HG02610 (cell line): Measurements from ENCODE around the gene IZUMO1.
"Not testable (repeated sequence)": the region's sequence is repeated elsewhere in the genome, so short reads cannot be mapped to it uniquely, and the experiment has no call there.

Source experiments
- ATAC-seq: cut with Tn5 transposase; IDR thresholded peaks from one replicate; pipeline ENCODE4 v1.9.1; 2021; ENCODE audit warnings: mild to moderate bottlenecking, moderate library complexity; ENCODE audit not compliant: unreplicated experiment

Gene IZUMO1

GRCh38 chr19:48746738-48747575, at the start of gene IZUMO1:
Gene IZUMO1, minus strand, starts transcription at chr19:48746909. Its CDS starts 1,050 bp downstream, at chr19:48745859.
- ATAC-seq, result no peak

GRCh38 chr19:48795685-48796070, 49.0 kb upstream of the IZUMO1 start:
- no peak for ATAC-seq

- ATAC-seq, result peak; percentile 79
These were observed 48.5 kb upstream of the IZUMO1 start for GRCh38 chr19:48795055-48795684.

- no peak for ATAC-seq
These were observed 47.6 kb upstream of the IZUMO1 start for GRCh38 chr19:48794291-48794690.

GRCh38 chr19:48793271-48793670, 46.6 kb upstream of the IZUMO1 start:
- ATAC-seq, result no peak

GRCh38 chr19:48787331-48787730, 40.6 kb upstream of the IZUMO1 start:
- not testable (repeated sequence) for ATAC-seq

- not testable (repeated sequence) for ATAC-seq
These were observed 39.7 kb upstream of the IZUMO1 start for GRCh38 chr19:48786422-48786821.

GRCh38 chr19:48784527-48784926, 37.8 kb upstream of the IZUMO1 start:
- ATAC-seq, result no peak

- no peak for ATAC-seq
These were observed 34.1 kb upstream of the IZUMO1 start for GRCh38 chr19:48780631-48781391.

- ATAC-seq, result no peak
These were observed 32.9 kb upstream of the IZUMO1 start for GRCh38 chr19:48779636-48780035.

- no peak for ATAC-seq
These were observed 31.0 kb upstream of the IZUMO1 start for GRCh38 chr19:48777720-48778119.

- ATAC-seq, result no peak
These were observed 30.4 kb upstream of the IZUMO1 start for GRCh38 chr19:48777139-48777538.

- no peak for ATAC-seq
These were observed 25.8 kb upstream of the IZUMO1 start for GRCh38 chr19:48772503-48772953.

- ATAC-seq, result no peak
These were observed 24.2 kb upstream of the IZUMO1 start for GRCh38 chr19:48770734-48771472.

- no peak for ATAC-seq
These were observed 23.6 kb upstream of the IZUMO1 start for GRCh38 chr19:48770266-48770665.

GRCh38 chr19:48768994-48769713, 22.4 kb upstream of the IZUMO1 start:
- no peak for ATAC-seq

GRCh38 chr19:48768171-48768753, 21.6 kb upstream of the IZUMO1 start:
- not testable (repeated sequence) for ATAC-seq

GRCh38 chr19:48765816-48766215, 19.1 kb upstream of the IZUMO1 start:
- ATAC-seq, result not testable (repeated sequence)

GRCh38 chr19:48760504-48761205, 13.9 kb upstream of the IZUMO1 start:
- no peak for ATAC-seq
